SH-SY5Y (cell line): ENCODE results near the gene HIVEP3.

Source experiments
- GATA2 ChIP-seq: IDR thresholded peaks from 2 replicates; pipeline ENCODE4 v1.6.1; 2011; ENCODE audit warnings: mild to moderate bottlenecking, low read depth, low read length
- GATA3 ChIP-seq: IDR thresholded peaks from 2 replicates; pipeline ENCODE4 v1.6.1; 2011; ENCODE audit warnings: low read depth, mild to moderate bottlenecking, low read length, moderate library complexity

- TF ChIP-seq GATA2 (no peak), GATA3 (no peak)
Measured at GRCh38 chr1:41902664-41903063, 16.1 kb downstream of the HIVEP3 start.
